Retinal pigment epithelial cell (primary cell): ENCODE measurements around the gene TTYH2.

Source experiments
- DNase-seq: peaks from one replicate; pipeline ENCODE4 v3.0.0-alpha.2; 2010; ENCODE audit warnings: low read depth
- H3K4me3 ChIP-seq: 2 replicates; pipeline ENCODE4 v1.5.1; 2011; ENCODE audit warnings: mild to moderate bottlenecking, low read length, control low read depth, moderate library complexity
- TF ChIP-seq, protein P1 (sequence below): conservative IDR thresholded peaks from 2 replicates; pipeline ENCODE4 v1.5.1; 2011; ENCODE audit warnings: low read depth, low read length, control low read depth, inconsistent platforms

TTYH2 gene

GRCh38 chr17:74220946-74221818 is 7.8 kb downstream of the TTYH2 start:
- TF ChIP-seq, protein P1, sequence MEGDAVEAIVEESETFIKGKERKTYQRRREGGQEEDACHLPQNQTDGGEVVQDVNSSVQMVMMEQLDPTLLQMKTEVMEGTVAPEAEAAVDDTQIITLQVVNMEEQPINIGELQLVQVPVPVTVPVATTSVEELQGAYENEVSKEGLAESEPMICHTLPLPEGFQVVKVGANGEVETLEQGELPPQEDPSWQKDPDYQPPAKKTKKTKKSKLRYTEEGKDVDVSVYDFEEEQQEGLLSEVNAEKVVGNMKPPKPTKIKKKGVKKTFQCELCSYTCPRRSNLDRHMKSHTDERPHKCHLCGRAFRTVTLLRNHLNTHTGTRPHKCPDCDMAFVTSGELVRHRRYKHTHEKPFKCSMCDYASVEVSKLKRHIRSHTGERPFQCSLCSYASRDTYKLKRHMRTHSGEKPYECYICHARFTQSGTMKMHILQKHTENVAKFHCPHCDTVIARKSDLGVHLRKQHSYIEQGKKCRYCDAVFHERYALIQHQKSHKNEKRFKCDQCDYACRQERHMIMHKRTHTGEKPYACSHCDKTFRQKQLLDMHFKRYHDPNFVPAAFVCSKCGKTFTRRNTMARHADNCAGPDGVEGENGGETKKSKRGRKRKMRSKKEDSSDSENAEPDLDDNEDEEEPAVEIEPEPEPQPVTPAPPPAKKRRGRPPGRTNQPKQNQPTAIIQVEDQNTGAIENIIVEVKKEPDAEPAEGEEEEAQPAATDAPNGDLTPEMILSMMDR: no peak
- H3K4me3 ChIP-seq: no peak overlapping the region
- no peak for DNase-seq

GRCh38 chr17:74222399-74222798 is 9.0 kb downstream of the TTYH2 start:
- H3K4me3 ChIP-seq: no peak overlapping the region
- TF ChIP-seq, protein P1: no peak
- no peak for DNase-seq

DNA sequence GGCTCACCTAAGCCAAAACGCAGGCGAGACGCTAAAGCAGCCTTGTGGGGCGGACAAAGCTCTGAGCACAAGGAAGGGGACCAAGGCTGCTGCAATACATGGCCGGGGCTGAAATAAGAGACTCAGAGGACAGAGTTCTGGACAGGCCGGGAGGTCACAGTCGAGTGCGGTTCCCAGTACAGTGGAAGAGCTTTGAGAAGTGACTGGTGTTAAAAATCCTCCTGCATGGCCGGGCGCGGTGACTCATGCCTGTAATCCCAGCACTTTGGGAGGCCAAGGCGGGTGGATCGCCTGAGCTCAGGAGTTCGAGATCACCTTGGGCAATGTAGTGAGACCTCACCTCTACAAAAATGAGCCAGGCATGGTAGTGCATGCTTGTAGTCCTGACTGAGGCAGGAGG is 10.5 kb downstream of the TTYH2 start:
- H3K4me3 ChIP-seq: no peak overlapping the region
- TF ChIP-seq, protein P1: no peak
- DNase-seq: no peak

GRCh38 chr17:74224959-74225725 is 11.8 kb downstream of the TTYH2 start:
- DNase-seq: no peak
- TF ChIP-seq, protein P1: no peak
- no peak overlapping the region for H3K4me3 ChIP-seq

DNA sequence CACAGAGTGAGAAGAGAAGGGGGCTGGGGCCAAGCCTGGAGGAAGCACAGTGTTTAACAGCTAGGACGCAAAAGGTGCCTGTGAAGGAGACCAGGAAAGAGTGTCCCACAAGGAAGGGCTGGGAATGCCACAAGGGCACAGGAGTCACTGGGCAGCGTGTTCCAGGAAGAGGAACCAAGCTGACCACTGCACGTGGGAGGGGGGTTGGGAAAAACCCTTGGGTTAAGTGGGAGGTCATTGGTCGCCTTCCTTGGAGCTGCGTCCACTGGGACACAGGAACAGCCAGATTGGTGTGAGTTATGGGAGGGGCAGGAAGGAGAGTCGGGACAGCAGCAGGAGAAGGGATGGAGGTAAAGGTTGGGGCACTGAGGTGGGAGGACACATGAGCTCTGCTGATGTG is 12.9 kb downstream of the TTYH2 start:
- H3K4me3 ChIP-seq: no peak overlapping the region
- TF ChIP-seq, protein P1: no peak
- no peak for DNase-seq

- H3K4me3 ChIP-seq: no peak overlapping the region
- TF ChIP-seq, protein P1: no peak
- DNase-seq: no peak
Measured at GRCh38 chr17:74227271-74228080, 14.1 kb downstream of the TTYH2 start.
